ENCODE results near the gene TMEM181. TPM values are rescaled to one million over a fixed set of nuclear protein-coding genes. Genes with fewer than 3 reads are reported as not detected.

Gene TMEM181
- polyA plus RNA-seq, 5 donors, result 26.1 to 36.8 (median 30.5) TPM

GRCh38 chr6:158680015-158680414 is 120.1 kb downstream of the TMEM181 start:
- no peak for DNase-seq

GRCh38 chr6:158680481-158680880 is 120.6 kb downstream of the TMEM181 start:
- DNase-seq, result no peak

DNA sequence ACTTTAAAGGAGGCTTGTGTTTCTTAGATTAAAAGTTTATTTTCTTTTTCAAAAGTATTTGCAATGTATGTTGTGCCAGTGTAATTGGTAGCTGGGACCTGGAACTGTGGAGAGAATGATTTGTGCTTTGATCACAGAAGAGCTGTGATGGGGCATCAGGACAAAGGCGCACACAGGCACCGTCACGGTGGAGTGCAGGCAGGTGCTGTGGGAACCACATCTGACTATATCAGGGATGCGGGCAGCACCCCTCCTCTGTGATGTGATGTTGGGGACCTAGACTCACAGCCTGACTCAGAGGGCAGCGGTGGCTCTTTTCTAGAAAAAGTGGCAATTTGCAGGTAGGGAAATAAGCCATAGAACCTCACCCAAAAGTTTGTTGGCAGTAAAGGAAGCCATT is 124.4 kb downstream of the TMEM181 start:
- DNase-seq, result no peak

DNA sequence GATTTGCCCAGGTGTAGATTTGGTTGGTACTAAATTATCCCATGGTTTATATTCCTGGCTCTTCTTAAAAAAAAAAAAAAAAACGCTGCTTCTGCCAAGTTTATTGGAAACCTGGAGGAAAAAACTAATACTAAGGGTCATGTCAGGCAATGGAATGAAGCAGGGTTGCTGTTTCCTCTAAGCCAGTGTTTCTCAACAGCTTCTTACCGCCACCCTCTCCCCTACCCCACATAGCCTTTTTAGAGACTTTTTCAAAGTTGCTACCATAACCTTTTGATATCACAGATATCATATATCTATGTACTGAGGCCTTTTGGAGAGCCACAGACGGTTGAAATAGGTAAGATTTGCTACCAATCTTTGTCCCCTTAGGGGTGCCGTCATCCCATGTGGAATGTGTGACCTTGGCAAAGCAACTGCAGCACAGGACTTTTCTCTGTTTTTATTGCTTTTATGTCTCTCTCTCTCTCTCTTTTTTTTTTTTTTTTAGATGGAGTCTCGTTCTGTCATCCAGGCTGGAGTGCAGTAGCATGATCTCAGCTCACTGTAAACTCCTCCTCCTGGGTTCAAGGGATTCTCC is 124.9 kb downstream of the TMEM181 start:
- DNase-seq, result no peak

Other genes starting within 250 kb of the TMEM181 start
- gene TULP4, start 247.6 kb upstream of the TMEM181 start, polyA plus RNA-seq (ENCODE audit: insufficient read depth in 1 of 5, insufficient read length in 5 of 5, low replicate concordance in 1 of 5), result 10 to 100 TPM; 13.1 to 20.1 (median 16.9) TPM
- gene DYNLT1, start 84.7 kb downstream of the TMEM181 start, polyA plus RNA-seq (ENCODE audit: insufficient read depth in 1 of 5, insufficient read length in 5 of 5, low replicate concordance in 1 of 5), result 100 to 1,000 TPM; 131 to 169 (median 134) TPM
- 10 to 100 TPM in 1 of 5 donors, 1 to 10 TPM in 4; 6.6 to 10.5 (median 8.4) TPM for gene SYTL3, start 90.0 kb downstream of the TMEM181 start, polyA plus RNA-seq (ENCODE audit: insufficient read depth in 1 of 5, insufficient read length in 5 of 5, low replicate concordance in 1 of 5)